Duodenal mucosa (tissue), 2 donors: ENCODE data around the gene KCNJ3.
A peak's percentile ranks its signal among the peaks of the same experiment; 100 is the strongest.

Source experiments
- H3K27ac ChIP-seq: one replicate; pipeline ENCODE4 v1.7.0; 2013; ENCODE audit warnings: low read depth, low read length
- H3K27me3 ChIP-seq, 2 donors: one replicate each; pipeline ENCODE4 v1.7.0; 2013; ENCODE audit warnings: low read length in 2 of 2, control low read depth in 1 of 2; ENCODE audit not compliant: insufficient read depth in 2 of 2, control insufficient read depth in 1 of 2
- H3K36me3 ChIP-seq, 2 donors: one replicate each; pipeline ENCODE4 v1.7.0; 2013; ENCODE audit warnings: low read length in 2 of 2, control low read depth in 1 of 2; ENCODE audit not compliant: insufficient read depth in 2 of 2, control insufficient read depth in 1 of 2
- H3K4me1 ChIP-seq, 2 donors: one replicate each; pipeline ENCODE4 v1.7.0; 2013; ENCODE audit warnings: low read length in 2 of 2, control low read depth in 1 of 2; ENCODE audit not compliant: insufficient read depth in 2 of 2, control insufficient read depth in 1 of 2
- H3K4me3 ChIP-seq, 2 donors: one replicate each; pipeline ENCODE4 v1.7.0; 2013; ENCODE audit warnings: low read length in 2 of 2, low read depth in 1 of 2
- H3K9ac ChIP-seq, 2 donors: one replicate each; pipeline ENCODE4 v1.7.0; 2013; ENCODE audit warnings: low read length in 2 of 2, low read depth in 1 of 2
- H3K9me3 ChIP-seq, 2 donors: one replicate each; pipeline ENCODE4 v1.7.0; 2013; ENCODE audit warnings: low read length in 2 of 2, control low read depth in 1 of 2; ENCODE audit not compliant: control insufficient read depth in 1 of 2

Gene KCNJ3, protein sequence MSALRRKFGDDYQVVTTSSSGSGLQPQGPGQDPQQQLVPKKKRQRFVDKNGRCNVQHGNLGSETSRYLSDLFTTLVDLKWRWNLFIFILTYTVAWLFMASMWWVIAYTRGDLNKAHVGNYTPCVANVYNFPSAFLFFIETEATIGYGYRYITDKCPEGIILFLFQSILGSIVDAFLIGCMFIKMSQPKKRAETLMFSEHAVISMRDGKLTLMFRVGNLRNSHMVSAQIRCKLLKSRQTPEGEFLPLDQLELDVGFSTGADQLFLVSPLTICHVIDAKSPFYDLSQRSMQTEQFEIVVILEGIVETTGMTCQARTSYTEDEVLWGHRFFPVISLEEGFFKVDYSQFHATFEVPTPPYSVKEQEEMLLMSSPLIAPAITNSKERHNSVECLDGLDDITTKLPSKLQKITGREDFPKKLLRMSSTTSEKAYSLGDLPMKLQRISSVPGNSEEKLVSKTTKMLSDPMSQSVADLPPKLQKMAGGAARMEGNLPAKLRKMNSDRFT

GRCh38 chr2:154698296-154698720, at the start of gene KCNJ3:
Gene KCNJ3, plus strand, starts transcription at chr2:154698695. Its CDS starts 81 bp downstream, at chr2:154698776.
- Histone ChIP-seq H3K9ac (peak within 1 kb of the TSS; percentile 62 to 84), H3K4me1 (peaks cover 0 to 10% of the 10 kb centered on the region in 2 donors), H3K36me3 (no peaks in the 10 kb centered on the region), H3K27me3 (peaks cover 0 to 6% of the 10 kb centered on the region in 2 donors), H3K27ac (peak within 1 kb of the TSS; percentile 83), H3K9me3 (no peaks in the 10 kb centered on the region), H3K4me3 (peak within 1 kb of the TSS; percentile 87 to 90)

DNA sequence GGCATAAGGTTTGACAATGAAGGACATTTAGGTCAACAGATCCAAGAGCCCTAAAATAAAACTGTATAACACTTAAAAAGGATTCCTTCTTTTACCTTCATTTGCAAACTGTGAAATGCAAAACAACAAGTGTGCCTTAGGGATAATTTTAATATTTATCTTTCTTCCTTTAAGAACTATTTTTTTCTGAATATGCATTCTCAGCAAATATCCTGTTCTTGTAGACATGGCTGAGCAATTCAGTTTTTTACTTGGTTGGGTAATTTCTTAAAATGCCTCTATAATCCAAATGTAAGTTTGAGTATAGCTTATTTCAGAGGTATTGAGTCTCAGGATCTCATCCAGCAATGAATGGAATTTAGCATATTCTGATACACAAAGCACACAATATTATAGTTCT, 43.0 kb upstream of the KCNJ3 start:
- Histone ChIP-seq H3K9me3 (no peaks in the 10 kb centered on the region), H3K27ac (no peak overlapping the region), H3K36me3 (no peaks in the 10 kb centered on the region), H3K4me1 (no peaks in the 10 kb centered on the region), H3K27me3 (no peaks in the 10 kb centered on the region), H3K4me3 (no peak overlapping the region), H3K9ac (no peak overlapping the region)

DNA sequence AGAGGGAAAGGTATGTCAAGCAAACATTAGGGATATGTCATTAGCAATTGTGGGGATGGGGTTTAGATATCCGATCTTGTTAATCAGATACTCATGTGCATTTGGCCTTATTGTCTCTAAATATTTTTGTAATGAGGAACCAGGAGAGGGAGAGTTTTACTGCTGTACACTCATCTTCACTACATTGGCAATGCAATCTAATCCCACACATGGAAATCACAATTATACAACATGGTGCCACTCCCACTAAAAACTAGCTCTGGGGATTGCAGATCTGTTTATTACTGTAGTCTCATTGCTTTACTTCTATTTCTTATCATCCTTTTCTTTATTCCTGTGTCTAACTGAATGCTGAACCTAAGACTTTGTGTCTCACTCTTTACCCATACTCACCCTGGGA, 39.6 kb upstream of the KCNJ3 start:
- H3K27me3 ChIP-seq: no peaks in the 10 kb centered on the region
- no peak overlapping the region for H3K4me3 ChIP-seq
- no peaks in the 10 kb centered on the region for H3K9me3 ChIP-seq
- H3K9ac ChIP-seq: no peak overlapping the region
- H3K4me1 ChIP-seq: no peaks in the 10 kb centered on the region
- no peaks in the 10 kb centered on the region for H3K36me3 ChIP-seq
- no peak overlapping the region for H3K27ac ChIP-seq

GRCh38 chr2:154664248-154664647, 34.2 kb upstream of the KCNJ3 start:
- Histone ChIP-seq H3K4me1 (no peaks in the 10 kb centered on the region), H3K9me3 (no peaks in the 10 kb centered on the region), H3K4me3 (no peak overlapping the region), H3K27ac (no peak overlapping the region), H3K36me3 (no peaks in the 10 kb centered on the region), H3K9ac (no peak overlapping the region), H3K27me3 (no peaks in the 10 kb centered on the region)

- H3K27me3 ChIP-seq: no peaks in the 10 kb centered on the region
- H3K9ac ChIP-seq: no peak overlapping the region
- H3K4me3 ChIP-seq: no peak overlapping the region
- no peak overlapping the region for H3K27ac ChIP-seq
- no peaks in the 10 kb centered on the region for H3K36me3 ChIP-seq
- no peaks in the 10 kb centered on the region for H3K4me1 ChIP-seq
- H3K9me3 ChIP-seq: no peaks in the 10 kb centered on the region
These were observed 28.4 kb upstream of the KCNJ3 start for GRCh38 chr2:154670083-154670482.

DNA sequence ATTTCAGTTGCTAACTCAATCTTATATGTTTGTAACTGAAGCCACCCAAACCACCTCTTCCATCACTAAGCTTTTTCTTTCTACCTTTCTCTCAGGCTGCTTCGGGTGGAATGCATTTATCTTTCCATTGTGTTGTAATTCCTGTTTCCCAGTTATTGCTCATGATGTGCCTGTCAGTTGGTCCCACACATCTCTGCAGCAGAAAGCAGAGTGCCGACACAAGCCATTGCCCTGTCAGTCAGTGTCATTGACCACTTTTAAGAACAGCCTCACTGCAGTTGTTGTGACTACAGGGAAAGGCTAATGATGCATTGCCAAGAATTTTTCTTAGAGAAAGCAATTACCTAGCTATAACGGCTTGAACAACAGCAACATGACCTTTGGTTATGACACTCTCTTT, 24.8 kb upstream of the KCNJ3 start:
- Histone ChIP-seq H3K36me3 (no peaks in the 10 kb centered on the region), H3K27ac (no peak overlapping the region), H3K9ac (no peak overlapping the region), H3K27me3 (no peaks in the 10 kb centered on the region), H3K9me3 (no peaks in the 10 kb centered on the region), H3K4me1 (no peaks in the 10 kb centered on the region), H3K4me3 (no peak overlapping the region)

DNA sequence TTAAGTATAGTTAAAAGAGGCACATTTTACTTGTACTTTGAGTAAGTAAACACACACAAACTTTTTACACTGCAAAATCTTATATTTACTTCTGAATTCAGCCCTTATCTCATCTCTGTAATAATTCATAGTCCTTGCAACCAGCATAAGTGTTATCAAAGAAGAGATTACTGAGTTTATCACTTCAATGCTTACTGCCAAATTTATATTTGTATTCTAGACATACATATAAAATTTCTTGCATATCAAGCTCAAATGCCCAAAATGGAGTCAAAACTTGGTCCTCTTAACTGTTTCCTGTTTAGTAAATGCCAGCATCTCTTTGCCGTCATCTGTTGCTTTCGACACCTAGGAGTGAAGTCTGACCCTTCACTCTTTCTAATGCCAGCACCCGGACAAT, 21.1 kb upstream of the KCNJ3 start:
- no peaks in the 10 kb centered on the region for H3K9me3 ChIP-seq
- no peak overlapping the region for H3K4me3 ChIP-seq
- H3K36me3 ChIP-seq: no peaks in the 10 kb centered on the region
- no peak overlapping the region for H3K9ac ChIP-seq
- H3K4me1 ChIP-seq: no peaks in the 10 kb centered on the region
- H3K27ac ChIP-seq: no peak overlapping the region
- no peaks in the 10 kb centered on the region for H3K27me3 ChIP-seq

DNA sequence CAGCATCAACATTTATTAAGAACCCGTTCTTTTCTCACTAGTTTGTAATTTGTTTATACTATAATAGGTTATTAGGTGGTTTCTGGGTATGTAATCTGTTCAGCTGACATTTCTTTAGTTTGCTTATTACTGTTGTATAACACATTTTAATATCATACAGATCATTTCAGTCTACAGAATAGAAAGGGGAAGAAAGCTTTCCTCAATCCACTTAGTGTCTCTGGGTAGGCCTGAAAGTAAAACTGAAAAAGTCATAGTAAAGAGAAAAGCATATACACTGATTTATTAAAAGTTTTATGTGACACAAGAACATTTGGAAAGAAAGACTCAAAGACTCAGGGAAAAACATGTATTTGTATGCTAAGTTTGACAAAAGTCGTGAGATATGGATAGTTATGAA, 16.8 kb upstream of the KCNJ3 start:
- no peak overlapping the region for H3K4me3 ChIP-seq
- H3K27ac ChIP-seq: no peak overlapping the region
- no peaks in the 10 kb centered on the region for H3K4me1 ChIP-seq
- H3K9ac ChIP-seq: no peak overlapping the region
- H3K27me3 ChIP-seq: no peaks in the 10 kb centered on the region
- no peaks in the 10 kb centered on the region for H3K36me3 ChIP-seq
- H3K9me3 ChIP-seq: no peaks in the 10 kb centered on the region

DNA sequence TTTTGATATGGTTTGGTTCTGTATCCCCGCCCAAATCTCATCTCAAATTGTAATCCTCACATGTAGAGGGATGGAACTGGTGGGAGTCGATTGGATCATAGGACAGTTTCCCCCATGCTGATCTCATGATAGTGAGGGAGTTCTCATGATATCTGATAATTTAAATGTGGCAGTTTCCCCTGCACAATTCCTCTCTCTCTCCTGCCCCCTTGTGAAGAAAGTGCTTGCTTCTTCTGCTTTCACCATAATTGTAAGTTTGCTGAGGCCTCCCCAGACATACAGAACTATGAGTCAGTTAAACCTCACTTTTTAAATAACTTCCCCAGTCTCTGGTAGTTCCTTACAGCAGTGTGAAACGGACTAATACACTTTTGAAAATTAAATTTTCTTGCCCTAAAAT, 12.3 kb upstream of the KCNJ3 start:
- Histone ChIP-seq H3K36me3 (no peaks in the 10 kb centered on the region), H3K9me3 (no peaks in the 10 kb centered on the region), H3K9ac (no peak overlapping the region), H3K27ac (no peak overlapping the region), H3K4me1 (no peaks in the 10 kb centered on the region), H3K27me3 (no peaks in the 10 kb centered on the region), H3K4me3 (no peak overlapping the region)

- Histone ChIP-seq H3K27ac (no peak overlapping the region), H3K9me3 (no peaks in the 10 kb centered on the region), H3K4me3 (no peak overlapping the region), H3K9ac (no peak overlapping the region), H3K4me1 (peaks cover 0 to 3% of the 10 kb centered on the region in 2 donors), H3K36me3 (no peaks in the 10 kb centered on the region), H3K27me3 (no peaks in the 10 kb centered on the region)
These were observed 10.1 kb upstream of the KCNJ3 start for GRCh38 chr2:154688373-154688772.
